GM23338 (cell line): Measurements from ENCODE around the gene SLC66A1. TPM values are rescaled to one million over a fixed set of nuclear protein-coding genes. Genes with fewer than 3 reads are reported as not detected.

Experiments
- ATAC-seq: fragments of 200-7000 bp; cut with Tn5 transposase; 3 replicates; pipeline ENCODE4 v1.9.1; 2020
- DNase-seq: peaks from one replicate; pipeline ENCODE4 v3.0.0-alpha.2; 2015; ENCODE audit warnings: low spot score
- H2AFZ ChIP-seq: fragments of 200-600 bp; sonication (generic); 2 replicates; pipeline ENCODE4 v1.8.0; 2016; ENCODE audit warnings: antibody characterized with exemption, mild to moderate bottlenecking, moderate library complexity
- H3F3A ChIP-seq: fragments of 200-600 bp; sonication (generic); replicated peaks from 2 replicates; pipeline ENCODE4 v1.8.0; 2017; ENCODE audit warnings: antibody characterized with exemption, mixed run types, low read depth
- H3K27ac ChIP-seq: fragments of 200-600 bp; sonication (generic); 2 replicates; pipeline ENCODE4 v1.6.1; 2016; ENCODE audit warnings: low read depth
- H3K27me3 ChIP-seq: fragments of 200-600 bp; sonication (generic); 2 replicates; pipeline ENCODE4 v1.8.0; 2016; ENCODE audit warnings: mild to moderate bottlenecking, mixed run types, moderate library complexity; ENCODE audit not compliant: insufficient read depth
- H3K36me3 ChIP-seq: fragments of 200-600 bp; sonication (generic); 2 replicates; pipeline ENCODE4 v1.8.0; 2016; ENCODE audit warnings: mild to moderate bottlenecking; ENCODE audit not compliant: insufficient read depth
- H3K4me1 ChIP-seq: fragments of 200-600 bp; sonication (generic); 2 replicates; pipeline ENCODE4 v1.8.0; 2016; ENCODE audit warnings: mild to moderate bottlenecking, moderate library complexity; ENCODE audit not compliant: insufficient read depth
- H3K4me2 ChIP-seq: fragments of 200-600 bp; sonication (generic); 2 replicates; pipeline ENCODE4 v1.7.1; 2017; ENCODE audit warnings: mixed run types
- H3K4me3 ChIP-seq: fragments of 200-600 bp; sonication (generic); 2 replicates; pipeline ENCODE4 v1.6.1; 2016; ENCODE audit warnings: mixed run types
- H3K79me2 ChIP-seq: fragments of 200-600 bp; sonication (generic); replicated peaks from 2 replicates; pipeline ENCODE4 v1.8.0; 2017; ENCODE audit warnings: mild to moderate bottlenecking; ENCODE audit not compliant: insufficient read depth
- H3K9me2 ChIP-seq: fragments of 200-600 bp; sonication (generic); 2 replicates; pipeline ENCODE4 v1.8.0; 2017; ENCODE audit not compliant: insufficient read depth
- H4K20me1 ChIP-seq: fragments of 200-600 bp; sonication (generic); replicated peaks from 2 replicates; pipeline ENCODE4 v1.8.0; 2017; ENCODE audit warnings: mild to moderate bottlenecking; ENCODE audit not compliant: insufficient read depth
- H3K27ac Mint-ChIP-seq: 2 replicates; pipeline ENCODE4 v1.8.0; 2020; ENCODE audit warnings: inconsistent platforms, mild to moderate bottlenecking, moderate library complexity, mixed read lengths
- H3K27me3 Mint-ChIP-seq: 3 replicates; pipeline ENCODE4 v1.8.0; 2022; ENCODE audit warnings: low read depth, mild to moderate bottlenecking, moderate library complexity, mixed read lengths, inconsistent platforms; ENCODE audit not compliant: insufficient read depth, poor library complexity
- H3K36me3 Mint-ChIP-seq: 3 replicates; pipeline ENCODE4 v1.8.0; 2021; ENCODE audit warnings: low read depth, mild to moderate bottlenecking, inconsistent platforms, moderate library complexity, mixed read lengths
- H3K4me1 Mint-ChIP-seq: 3 replicates; pipeline ENCODE4 v1.8.0; 2020; ENCODE audit warnings: mild to moderate bottlenecking, inconsistent platforms, mixed read lengths
- H3K4me3 Mint-ChIP-seq: 3 replicates; pipeline ENCODE4 v1.8.0; 2021; ENCODE audit warnings: moderate library complexity, mild to moderate bottlenecking, inconsistent platforms, mixed read lengths
- H3K9me3 Mint-ChIP-seq: 3 replicates; pipeline ENCODE4 v1.8.0; 2020; ENCODE audit warnings: moderate library complexity, mild to moderate bottlenecking, inconsistent platforms, mixed read lengths
- CREB1 ChIP-seq: fragments of 250-450 bp; sonication (Bioruptor Pico); IDR thresholded peaks from 2 replicates; pipeline ENCODE4 v1.5.0; 2020; ENCODE audit warnings: low read depth, mild to moderate bottlenecking, moderate library complexity
- CTCF ChIP-seq, 2 experiments: fragments of 200-600 bp in 1 of 2; sonication (generic) in 1 of 2; conservative IDR thresholded peaks; 2 replicates each; pipeline versions ENCODE4 v1.5.1 to v1.6.1; 2016 to 2017; ENCODE audit warnings: antibody characterized with exemption in 2 of 2, low read depth in 2 of 2, mild to moderate bottlenecking in 2 of 2, moderate library complexity in 1 of 2
- EZH2 ChIP-seq: fragments of 200-600 bp; sonication (generic); IDR thresholded peaks from one replicate; pipeline ENCODE4 v1.8.0; 2017; ENCODE audit warnings: antibody characterized with exemption, mild to moderate bottlenecking, low read depth; ENCODE audit not compliant: unreplicated experiment
- EZH2phosphoT487 ChIP-seq: fragments of 200-600 bp; sonication (generic); IDR thresholded peaks from one replicate; pipeline ENCODE4 v1.8.1; 2018; ENCODE audit warnings: antibody characterized with exemption; ENCODE audit not compliant: unreplicated experiment
- JUNB ChIP-seq: IDR thresholded peaks from one replicate; pipeline ENCODE4 v1.6.1; 2016; ENCODE audit warnings: antibody characterized with exemption; ENCODE audit not compliant: unreplicated experiment
- NANOG ChIP-seq: IDR thresholded peaks from 2 replicates; pipeline ENCODE4 v1.6.1; 2016; ENCODE audit warnings: antibody characterized with exemption, borderline replicate concordance
- POLR2AphosphoS5 ChIP-seq: IDR thresholded peaks from 2 replicates; pipeline ENCODE4 v1.6.1; 2016; ENCODE audit warnings: antibody characterized with exemption, low read depth
- REST ChIP-seq: IDR thresholded peaks from one replicate; pipeline ENCODE4 v1.6.1; 2018; ENCODE audit warnings: antibody characterized with exemption; ENCODE audit not compliant: unreplicated experiment
- ZNF114 ChIP-seq: fragments of 250-450 bp; sonication (Bioruptor Pico); IDR thresholded peaks from 2 replicates; pipeline ENCODE4 v1.5.0; 2020; ENCODE audit warnings: mild to moderate bottlenecking, moderate library complexity
- ZNF462 ChIP-seq: fragments of 250-450 bp; sonication (Bioruptor Pico); IDR thresholded peaks from 2 replicates; pipeline ENCODE4 v1.5.0; 2020; ENCODE audit warnings: mild to moderate bottlenecking, moderate library complexity
- polyA plus RNA-seq: library from polyadenylated mRNA; unstranded; fragments of >200 nt; fragmentation: Nextera tagmentation; extraction: Ambion mirVana; gene quantifications from 2 replicates; pipeline ENCODE4 v1.2.1, GENCODE V29; 2016
- total RNA-seq: library from RNA; depleted of rRNA; stranded (reverse); fragments of >200 nt; shearing (Covaris generic); gene quantifications from 2 replicates; pipeline ENCODE4 v1.2.3, GENCODE V29; 2014

SLC66A1 gene
- total and polyA plus RNA-seq, 2 experiments from 2014 or later: 6.9 to 19.7 TPM

GRCh38 chr1:19349999-19350398, 37.9 kb downstream of the SLC66A1 start (continued):
- no peak for TF ChIP-seq REST

- Histone ChIP-seq H3K27me3 (no peaks in the 10 kb centered on the region), H3K4me3 (no peak overlapping the region), H3F3A (0 out of 2 replicates have a peak, but pooled peaks cover 14% of the 10 kb centered on the region), H3K4me1 (peaks cover 16% of the 10 kb centered on the region), H4K20me1 (peaks cover 22% of the 10 kb centered on the region), H3K79me2 (peaks cover 7% of the 10 kb centered on the region; the same call in 1 of the 2 replicates), H3K36me3 (0 out of 2 replicates have a peak, but pooled peaks cover 5% of the 10 kb centered on the region), H2AFZ (no peak overlapping the region), H3K4me2 (no peak overlapping the region), H3K27ac (no peak overlapping the region), H3K9me2 (no peaks in the 10 kb centered on the region)
- peaks cover 19% of the 10 kb centered on the region for H3K27me3 Mint-ChIP-seq
- DNase-seq: no peak
- H3K27ac Mint-ChIP-seq: no peak overlapping the region
- peaks cover 41% of the 10 kb centered on the region for H3K36me3 Mint-ChIP-seq
- no peak for ATAC-seq
- no peaks in the 10 kb centered on the region for H3K9me3 Mint-ChIP-seq
- peaks cover 32% of the 10 kb centered on the region for H3K4me1 Mint-ChIP-seq
- H3K4me3 Mint-ChIP-seq: no peak overlapping the region
- TF ChIP-seq POLR2AphosphoS5: no peak
- no peak for TF ChIP-seq NANOG
- TF ChIP-seq ZNF462: no peak
- TF ChIP-seq EZH2: no peak
- no peak for TF ChIP-seq CREB1
- TF ChIP-seq CTCF (conservative IDR thresholded peaks at IDR 0.05; ENCODE audit: low read depth in 2 of 2): no peak
- no peak for TF ChIP-seq EZH2phosphoT487
- no peak for TF ChIP-seq REST
- TF ChIP-seq JUNB: no peak
- no peak for TF ChIP-seq ZNF114
Measured at GRCh38 chr1:19350566-19350965, 38.4 kb downstream of the SLC66A1 start.
